Karpas-422 (cell line): Measurements from ENCODE around the gene ADCYAP1R1. TPM values are rescaled to one million over a fixed set of nuclear protein-coding genes. Genes with fewer than 3 reads are reported as not detected.
A peak's percentile ranks its signal among the peaks of the same experiment; 100 is the strongest.

Experiments
- DNase-seq: peaks from one replicate; pipeline ENCODE4 v3.0.0-alpha.2; 2015
- H2AFZ ChIP-seq: fragments of 200-600 bp; sonication (generic); 2 replicates; pipeline ENCODE4 v1.6.1; 2014; ENCODE audit warnings: antibody characterized with exemption, low read length, mixed read lengths
- H3K27ac ChIP-seq: fragments of 200-600 bp; sonication (generic); 2 replicates; pipeline ENCODE4 v1.5.1; 2014; ENCODE audit warnings: mild to moderate bottlenecking, low read length, moderate library complexity
- H3K27me3 ChIP-seq: fragments of 200-600 bp; sonication (generic); 2 replicates; pipeline ENCODE4 v1.6.1; 2014; ENCODE audit warnings: low read length, mixed read lengths
- H3K36me3 ChIP-seq: fragments of 200-600 bp; sonication (generic); 2 replicates; pipeline ENCODE4 v1.6.1; 2014; ENCODE audit warnings: low read length, mixed read lengths; ENCODE audit not compliant: insufficient read depth
- H3K4me1 ChIP-seq: fragments of 200-600 bp; sonication (generic); 2 replicates; pipeline ENCODE4 v1.6.1; 2014; ENCODE audit warnings: mild to moderate bottlenecking, low read length, mixed read lengths
- H3K4me2 ChIP-seq: fragments of 200-600 bp; sonication (generic); 2 replicates; pipeline ENCODE4 v1.6.1; 2014; ENCODE audit warnings: low read length, low read depth, mild to moderate bottlenecking; ENCODE audit not compliant: poor library complexity, severe bottlenecking
- H3K4me3 ChIP-seq: fragments of 200-600 bp; sonication (generic); 2 replicates; pipeline ENCODE4 v1.5.1; 2014; ENCODE audit warnings: mild to moderate bottlenecking, antibody characterized with exemption, low read length, mixed read lengths
- H3K79me2 ChIP-seq: fragments of 200-600 bp; sonication (generic); 2 replicates; pipeline ENCODE4 v1.6.1; 2014; ENCODE audit warnings: mild to moderate bottlenecking, low read length, mixed read lengths
- H3K9ac ChIP-seq: fragments of 200-600 bp; sonication (generic); 2 replicates; pipeline ENCODE4 v1.6.0; 2014; ENCODE audit warnings: low read length
- H3K9me2 ChIP-seq: fragments of 200-600 bp; sonication (generic), shearing (Covaris generic); replicated peaks from 2 replicates; pipeline ENCODE4 v1.6.0; 2014; ENCODE audit warnings: mild to moderate bottlenecking, low read length, moderate library complexity; ENCODE audit not compliant: insufficient read depth
- H3K9me3 ChIP-seq: fragments of 300-700, 200-600 bp; sonication (generic); 2 replicates; pipeline ENCODE4 v1.6.1; 2014; ENCODE audit warnings: low read length, mixed read lengths
- H4K20me1 ChIP-seq: fragments of 200-600 bp; sonication (generic); 2 replicates; pipeline ENCODE4 v1.6.1; 2014; ENCODE audit warnings: mild to moderate bottlenecking, antibody characterized with exemption, low read length, low read depth; ENCODE audit not compliant: insufficient read depth
- total RNA-seq: library from RNA; depleted of rRNA; stranded (reverse); fragments of >200 nt; shearing (Covaris generic); gene quantifications from 2 replicates; pipeline ENCODE4 v1.2.3, GENCODE V29; 2014; ENCODE audit warnings: low replicate concordance; rRNA removed

ADCYAP1R1 gene
- 0.25 and 0.52 TPM in 2 replicates for total RNA-seq

GRCh38 chr7:31051598-31052486, at the start of gene ADCYAP1R1:
Gene ADCYAP1R1, plus strand, starts transcription at chr7:31052308. Its CDS starts 10,957 bp downstream, at chr7:31063265.
- no peaks in the 10 kb centered on the region for H3K79me2 ChIP-seq
- H3K36me3 ChIP-seq = no peaks in the 10 kb centered on the region
- H3K9me2 ChIP-seq = no peaks in the 10 kb centered on the region
- no peaks in the 10 kb centered on the region for H3K9me3 ChIP-seq
- no peak within 1 kb of the TSS for H3K4me3 ChIP-seq
- H3K27me3 ChIP-seq = no peaks in the 10 kb centered on the region
- peak within 1 kb of the TSS; percentile 68 for H3K4me2 ChIP-seq
- no peak within 1 kb of the TSS for H3K9ac ChIP-seq
- H2AFZ ChIP-seq = no peak within 1 kb of the TSS
- no peaks in the 10 kb centered on the region for H4K20me1 ChIP-seq
- no peak for DNase-seq
- H3K27ac ChIP-seq = peak within 1 kb of the TSS; percentile 96
- peaks cover 85% of the 10 kb centered on the region for H3K4me1 ChIP-seq

GRCh38 chr7:31003097-31003496, 49.0 kb upstream of the ADCYAP1R1 start:
- H3K79me2 ChIP-seq = no peaks in the 10 kb centered on the region
- 0 out of 2 replicates have a peak, but pooled peaks cover 4% of the 10 kb centered on the region for H3K4me1 ChIP-seq
- no peak overlapping the region for H3K9ac ChIP-seq
- H3K4me2 ChIP-seq = no peak overlapping the region
- no peak overlapping the region for H2AFZ ChIP-seq
- H3K9me2 ChIP-seq = no peaks in the 10 kb centered on the region
- no peaks in the 10 kb centered on the region for H3K36me3 ChIP-seq
- H3K4me3 ChIP-seq = no peak overlapping the region
- H3K27me3 ChIP-seq = no peaks in the 10 kb centered on the region
- no peak overlapping the region for H3K27ac ChIP-seq
- no peaks in the 10 kb centered on the region for H3K9me3 ChIP-seq
- no peak for DNase-seq
- H4K20me1 ChIP-seq = no peaks in the 10 kb centered on the region

- H3K4me1 ChIP-seq = 0 out of 2 replicates have a peak, but pooled peaks cover 4% of the 10 kb centered on the region
- no peak overlapping the region for H3K4me3 ChIP-seq
- no peak overlapping the region for H3K4me2 ChIP-seq
- H3K36me3 ChIP-seq = no peaks in the 10 kb centered on the region
- no peaks in the 10 kb centered on the region for H4K20me1 ChIP-seq
- DNase-seq = no peak
- no peaks in the 10 kb centered on the region for H3K27me3 ChIP-seq
- H3K9ac ChIP-seq = no peak overlapping the region
- no peak overlapping the region for H2AFZ ChIP-seq
- no peak overlapping the region for H3K27ac ChIP-seq
- no peaks in the 10 kb centered on the region for H3K79me2 ChIP-seq
- H3K9me3 ChIP-seq = no peaks in the 10 kb centered on the region
- no peaks in the 10 kb centered on the region for H3K9me2 ChIP-seq
These were observed 48.4 kb upstream of the ADCYAP1R1 start for GRCh38 chr7:31003721-31004120.

GRCh38 chr7:31004393-31004792, 47.7 kb upstream of the ADCYAP1R1 start:
- no peak for DNase-seq
- no peak overlapping the region for H3K27ac ChIP-seq
- H3K27me3 ChIP-seq = no peaks in the 10 kb centered on the region
- H2AFZ ChIP-seq = no peak overlapping the region
- no peaks in the 10 kb centered on the region for H3K79me2 ChIP-seq
- no peaks in the 10 kb centered on the region for H3K9me2 ChIP-seq
- H3K9ac ChIP-seq = no peak overlapping the region
- no peak overlapping the region for H3K4me2 ChIP-seq
- no peak overlapping the region for H3K4me3 ChIP-seq
- H3K4me1 ChIP-seq = 0 out of 2 replicates have a peak, but pooled peaks cover 4% of the 10 kb centered on the region
- no peaks in the 10 kb centered on the region for H4K20me1 ChIP-seq
- no peaks in the 10 kb centered on the region for H3K9me3 ChIP-seq
- no peaks in the 10 kb centered on the region for H3K36me3 ChIP-seq

GRCh38 chr7:31006857-31007256, 45.3 kb upstream of the ADCYAP1R1 start:
- Histone ChIP-seq H3K9me3 (no peaks in the 10 kb centered on the region), H3K4me2 (no peak overlapping the region), H3K9ac (no peak overlapping the region), H3K79me2 (no peaks in the 10 kb centered on the region), H3K9me2 (no peaks in the 10 kb centered on the region), H3K27ac (no peak overlapping the region), H3K27me3 (no peaks in the 10 kb centered on the region), H3K4me1 (0 out of 2 replicates have a peak, but pooled peaks cover 4% of the 10 kb centered on the region), H4K20me1 (no peaks in the 10 kb centered on the region), H3K4me3 (no peak overlapping the region), H2AFZ (no peak overlapping the region), H3K36me3 (no peaks in the 10 kb centered on the region)
- no peak for DNase-seq

GRCh38 chr7:31007634-31008033, 44.5 kb upstream of the ADCYAP1R1 start:
- Histone ChIP-seq H2AFZ (no peak overlapping the region), H3K9me3 (no peaks in the 10 kb centered on the region), H3K9me2 (no peaks in the 10 kb centered on the region), H3K27me3 (no peaks in the 10 kb centered on the region), H3K36me3 (no peaks in the 10 kb centered on the region), H3K4me2 (no peak overlapping the region), H3K27ac (no peak overlapping the region), H3K4me3 (no peak overlapping the region), H3K9ac (no peak overlapping the region), H3K79me2 (no peaks in the 10 kb centered on the region), H4K20me1 (no peaks in the 10 kb centered on the region), H3K4me1 (no peaks in the 10 kb centered on the region)
- DNase-seq = no peak

GRCh38 chr7:31014826-31015225, 37.3 kb upstream of the ADCYAP1R1 start:
- Histone ChIP-seq H3K79me2 (no peaks in the 10 kb centered on the region), H3K27me3 (no peaks in the 10 kb centered on the region), H3K27ac (no peak overlapping the region), H3K9ac (no peak overlapping the region), H2AFZ (no peak overlapping the region), H3K4me1 (no peaks in the 10 kb centered on the region), H3K9me3 (no peaks in the 10 kb centered on the region), H4K20me1 (no peaks in the 10 kb centered on the region), H3K4me2 (no peak overlapping the region), H3K4me3 (no peak overlapping the region), H3K36me3 (no peaks in the 10 kb centered on the region), H3K9me2 (no peaks in the 10 kb centered on the region)
- no peak for DNase-seq

- Histone ChIP-seq H4K20me1 (no peaks in the 10 kb centered on the region), H2AFZ (no peak overlapping the region), H3K79me2 (no peaks in the 10 kb centered on the region), H3K4me2 (no peak overlapping the region), H3K36me3 (no peaks in the 10 kb centered on the region), H3K4me3 (no peak overlapping the region), H3K9me2 (no peaks in the 10 kb centered on the region), H3K27me3 (no peaks in the 10 kb centered on the region), H3K9me3 (no peaks in the 10 kb centered on the region), H3K4me1 (no peaks in the 10 kb centered on the region; the same call in 1 of the 2 replicates), H3K9ac (no peak overlapping the region), H3K27ac (no peak overlapping the region)
- DNase-seq = no peak
These were observed 35.0 kb upstream of the ADCYAP1R1 start for GRCh38 chr7:31017032-31017675.
